ENCODE measurements around the gene GATAD2A.

GRCh38 chr19:19549804-19550464, 144.5 kb downstream of the GATAD2A start:
- TF ChIP-seq TEAD3 (CRISPR knock-in tag; optimal IDR thresholded peaks at IDR 0.05; ENCODE audit: borderline replicate concordance) (no peak), SMC3 (IDR thresholded peaks at IDR 0.05; ENCODE audit: low read length) (no peak), RAD51 (IDR thresholded peaks at IDR 0.05; ENCODE audit: borderline replicate concordance) (no peak), NR2F1 (CRISPR knock-in tag; IDR thresholded peaks at IDR 0.05) (no peak)
